CD4-positive, alpha-beta T cell treated with Interleukin-12 subunit alpha and Interleukin-12 subunit beta, for 1 hour (primary cell): ENCODE data around the gene CCDC87.
"Not testable (repeated sequence)": the region's sequence is repeated elsewhere in the genome, so short reads cannot be mapped to it uniquely, and the experiment has no call there.

Experiments used
- DNase-seq: peaks from one replicate; pipeline ENCODE4 v3.0.0-alpha.2; 2020

Gene CCDC87, protein sequence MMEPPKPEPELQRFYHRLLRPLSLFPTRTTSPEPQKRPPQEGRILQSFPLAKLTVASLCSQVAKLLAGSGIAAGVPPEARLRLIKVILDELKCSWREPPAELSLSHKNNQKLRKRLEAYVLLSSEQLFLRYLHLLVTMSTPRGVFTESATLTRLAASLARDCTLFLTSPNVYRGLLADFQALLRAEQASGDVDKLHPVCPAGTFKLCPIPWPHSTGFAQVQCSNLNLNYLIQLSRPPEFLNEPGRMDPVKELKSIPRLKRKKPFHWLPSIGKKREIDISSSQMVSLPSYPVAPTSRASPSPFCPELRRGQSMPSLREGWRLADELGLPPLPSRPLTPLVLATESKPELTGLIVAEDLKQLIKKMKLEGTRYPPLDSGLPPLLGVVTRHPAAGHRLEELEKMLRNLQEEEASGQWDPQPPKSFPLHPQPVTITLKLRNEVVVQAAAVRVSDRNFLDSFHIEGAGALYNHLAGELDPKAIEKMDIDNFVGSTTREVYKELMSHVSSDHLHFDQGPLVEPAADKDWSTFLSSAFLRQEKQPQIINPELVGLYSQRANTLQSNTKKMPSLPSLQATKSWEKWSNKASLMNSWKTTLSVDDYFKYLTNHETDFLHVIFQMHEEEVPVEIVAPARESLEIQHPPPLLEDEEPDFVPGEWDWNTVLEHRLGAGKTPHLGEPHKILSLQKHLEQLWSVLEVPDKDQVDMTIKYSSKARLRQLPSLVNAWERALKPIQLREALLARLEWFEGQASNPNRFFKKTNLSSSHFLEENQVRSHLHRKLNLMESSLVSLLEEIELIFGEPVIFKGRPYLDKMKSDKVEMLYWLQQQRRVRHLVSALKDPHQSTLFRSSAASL

GRCh38 chr11:66592457-66593302 is at the start of gene CCDC87, which contains the start of gene CCS:
Gene CCDC87 (minus strand): TSS chr11:66593063. CDS start chr11:66593015, 48 bp downstream.
Gene CCS (plus strand): TSS chr11:66593185. CDS start chr11:66593262, 77 bp downstream.
- peak; percentile 99 for DNase-seq

GRCh38 chr11:66641834-66642233 is 49.0 kb upstream of the CCDC87 start:
- DNase-seq = no peak

DNA sequence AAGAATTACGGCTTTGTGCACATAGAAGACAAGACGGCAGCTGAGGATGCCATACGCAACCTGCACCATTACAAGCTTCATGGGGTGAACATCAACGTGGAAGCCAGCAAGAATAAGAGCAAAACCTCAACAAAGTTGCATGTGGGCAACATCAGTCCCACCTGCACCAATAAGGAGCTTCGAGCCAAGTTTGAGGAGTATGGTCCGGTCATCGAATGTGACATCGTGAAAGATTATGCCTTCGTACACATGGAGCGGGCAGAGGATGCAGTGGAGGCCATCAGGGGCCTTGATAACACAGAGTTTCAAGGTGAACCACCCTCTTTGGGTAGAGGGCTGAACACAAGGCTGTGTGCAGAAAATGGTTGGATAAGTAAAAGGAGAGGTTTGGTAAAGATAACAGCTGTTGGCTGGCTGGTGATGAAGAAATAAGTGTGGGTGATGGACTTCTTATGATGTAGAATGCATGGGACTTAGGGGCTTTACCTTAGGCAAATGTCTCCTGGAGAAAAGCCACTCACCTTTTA is 47.0 kb upstream of the CCDC87 start:
- not testable (repeated sequence) for DNase-seq

DNA sequence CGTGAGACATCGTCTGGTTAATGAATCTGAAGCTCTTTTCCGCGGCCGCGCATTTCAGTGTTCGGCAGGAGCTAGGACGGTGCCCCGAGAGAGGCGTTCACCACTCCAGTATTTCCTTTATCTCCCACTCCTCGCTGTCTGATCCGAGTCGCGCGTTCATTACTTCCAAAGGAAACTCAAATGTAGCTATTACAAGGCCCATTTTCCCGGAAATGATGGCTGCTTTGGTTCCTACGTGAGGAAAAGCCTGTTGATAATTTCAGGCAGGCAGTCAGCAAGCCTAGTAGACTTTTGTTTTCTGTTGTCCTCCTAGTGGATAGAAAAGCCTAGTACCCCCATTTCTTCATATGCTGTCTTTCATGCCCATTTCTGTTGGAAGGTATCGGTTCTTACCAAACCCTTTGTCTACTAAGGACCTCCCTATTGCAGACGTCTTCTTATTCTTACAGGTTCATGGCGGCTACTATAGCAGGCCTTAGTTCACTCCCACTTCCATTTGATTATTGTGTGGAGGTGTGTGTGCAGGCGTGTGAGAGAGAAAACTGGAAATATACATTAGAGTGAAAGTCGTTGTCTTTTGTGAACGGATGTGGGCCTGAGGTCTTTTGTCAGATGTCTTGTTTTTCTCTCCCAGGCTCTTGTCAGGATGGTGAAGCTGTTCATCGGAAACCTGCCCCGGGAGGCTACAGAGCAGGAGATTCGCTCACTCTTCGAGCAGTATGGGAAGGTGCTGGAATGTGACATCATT is 46.4 kb upstream of the CCDC87 start:
- DNase-seq = peak; percentile 50

- peak; percentile 99 for DNase-seq
These were observed 45.6 kb upstream of the CCDC87 start, which contains the start of gene RBM4 for GRCh38 chr11:66638177-66639065. Gene RBM4 (plus strand): TSS chr11:66638703. CDS start chr11:66639712, 1,009 bp downstream.

DNA sequence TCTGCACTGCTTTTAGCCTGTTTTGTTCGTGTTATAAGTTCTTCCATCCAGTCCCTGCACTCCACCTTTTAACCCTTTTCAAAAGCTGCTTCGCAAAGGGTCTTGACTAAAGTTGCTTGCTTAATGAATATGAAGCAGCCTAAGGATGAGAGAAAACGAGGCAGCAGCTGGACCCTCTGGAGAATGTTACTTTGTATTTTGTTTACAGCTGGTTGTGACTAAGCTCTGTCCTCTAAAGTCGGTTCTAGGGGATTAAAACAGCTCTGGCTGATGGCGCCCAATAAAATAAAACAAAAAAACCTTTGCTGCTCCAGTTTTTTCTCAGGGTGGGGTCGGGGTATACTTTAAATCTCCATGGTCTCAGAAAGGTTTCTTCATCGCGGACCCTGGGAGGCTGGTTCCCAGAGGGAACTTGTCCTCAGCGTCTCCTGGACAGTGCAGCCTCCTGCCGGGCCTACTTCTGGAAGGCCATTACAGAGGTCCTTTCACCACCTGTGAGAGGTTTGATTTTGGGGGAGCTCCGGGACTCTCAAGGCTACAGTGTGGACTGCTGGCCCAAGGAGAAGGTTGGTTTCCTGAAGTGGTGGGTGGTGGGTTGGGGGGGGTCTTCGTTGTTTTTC is 44.8 kb upstream of the CCDC87 start:
- no peak for DNase-seq

- no peak for DNase-seq
These were observed 43.5 kb upstream of the CCDC87 start for GRCh38 chr11:66636411-66636810.

DNA sequence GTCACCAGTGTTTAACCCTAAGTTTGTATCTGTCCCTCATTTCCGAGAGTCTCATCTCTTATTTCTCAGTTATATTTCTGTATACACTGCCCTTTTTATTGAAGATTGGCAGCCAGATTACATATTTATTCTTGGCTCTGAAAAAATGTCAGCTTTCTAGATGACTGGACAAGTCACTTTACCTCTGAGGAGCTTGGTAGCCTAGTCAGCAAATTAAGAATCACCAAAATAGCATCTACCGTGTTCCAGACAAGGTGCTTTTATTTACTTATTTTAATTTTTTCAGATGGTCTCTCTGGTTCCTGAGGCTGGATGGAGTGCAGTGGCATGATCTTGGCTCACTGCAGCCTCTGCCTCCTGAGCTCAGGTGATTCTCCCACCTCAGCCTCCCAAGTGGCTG is 40.1 kb upstream of the CCDC87 start:
- DNase-seq = no peak

GRCh38 chr11:66631883-66632282 is 39.0 kb upstream of the CCDC87 start:
- DNase-seq = no peak

DNA sequence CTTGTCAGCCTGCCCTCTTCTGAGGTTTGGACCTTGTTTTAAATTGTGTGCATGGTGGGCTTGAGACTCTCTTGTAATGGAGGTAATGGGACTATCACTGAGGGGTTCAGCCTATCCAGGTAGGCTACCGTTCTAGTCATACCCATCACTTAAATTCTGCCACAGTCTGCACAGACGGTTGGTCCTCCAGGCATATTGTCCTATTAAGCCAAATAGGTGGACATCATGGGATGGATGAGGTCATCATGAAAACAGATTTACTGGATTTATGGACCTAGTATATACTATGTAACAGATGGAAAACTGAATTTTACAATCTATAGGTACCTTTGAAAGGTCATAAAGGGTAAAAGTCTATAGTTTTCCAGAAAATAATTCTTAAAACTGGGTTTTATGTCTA is 36.5 kb upstream of the CCDC87 start:
- DNase-seq = no peak

GRCh38 chr11:66628061-66628603 is 35.3 kb upstream of the CCDC87 start:
- DNase-seq = no peak

DNA sequence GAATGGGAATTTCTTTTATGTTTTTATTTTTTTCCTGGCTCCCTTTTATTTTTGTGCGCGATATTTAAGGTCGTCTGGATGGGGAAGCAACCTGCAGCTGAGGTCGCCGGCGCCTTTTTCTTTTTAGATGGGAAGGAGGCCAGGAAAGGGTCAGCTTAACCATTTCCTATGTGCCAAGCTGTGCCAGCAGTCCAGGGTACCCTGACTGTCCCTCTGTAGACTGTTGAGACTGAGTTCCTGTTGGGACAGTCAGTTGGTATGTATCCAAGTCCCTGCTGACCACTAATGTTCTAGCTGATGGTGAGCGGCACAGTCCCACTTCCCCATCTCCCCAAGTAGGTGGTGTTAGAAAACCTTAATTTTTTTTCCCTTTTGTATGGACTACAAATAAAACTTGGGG is 34.1 kb upstream of the CCDC87 start:
- DNase-seq = no peak

DNA sequence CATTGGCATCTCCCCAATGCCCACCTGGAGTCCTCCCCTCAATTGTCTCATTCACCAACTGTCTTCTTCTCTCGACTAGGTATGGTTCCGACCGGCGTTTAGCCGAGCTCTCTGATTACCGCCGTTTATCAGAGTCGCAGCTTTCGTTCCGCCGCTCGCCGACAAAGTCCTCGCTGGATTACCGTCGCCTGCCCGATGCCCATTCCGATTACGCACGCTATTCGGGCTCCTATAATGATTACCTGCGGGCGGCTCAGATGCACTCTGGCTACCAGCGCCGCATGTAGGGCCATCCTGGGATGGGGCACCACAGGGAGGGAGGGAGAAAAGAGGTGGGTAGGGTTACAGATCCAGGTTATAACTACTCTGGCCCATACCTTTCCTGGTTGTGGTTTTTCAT is 33.5 kb upstream of the CCDC87 start:
- DNase-seq = no peak

DNA sequence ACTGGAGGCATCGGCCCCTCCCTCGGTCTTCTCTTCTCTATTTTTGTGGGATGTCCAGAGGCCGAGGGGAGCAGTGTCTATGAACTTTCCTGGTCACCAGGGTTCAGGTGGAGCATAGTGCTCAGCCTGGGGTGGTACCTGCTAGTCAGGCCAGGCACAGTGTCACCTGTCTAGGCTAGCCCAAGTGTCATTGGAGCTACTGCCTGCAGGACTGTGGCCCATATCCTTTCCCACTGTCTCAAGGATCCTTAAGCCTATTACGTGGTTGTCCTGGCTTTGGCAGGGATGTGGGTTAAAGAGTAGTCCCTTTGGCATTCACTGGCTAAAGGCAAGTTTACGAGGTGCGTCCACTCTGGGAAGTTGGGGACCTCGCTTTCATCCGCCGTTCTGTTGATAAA is 32.9 kb upstream of the CCDC87 start:
- no peak for DNase-seq

- no peak for DNase-seq
These were observed 32.3 kb upstream of the CCDC87 start for GRCh38 chr11:66625041-66625751.

GRCh38 chr11:66624450-66624849 is 31.6 kb upstream of the CCDC87 start:
- DNase-seq = no peak

DNA sequence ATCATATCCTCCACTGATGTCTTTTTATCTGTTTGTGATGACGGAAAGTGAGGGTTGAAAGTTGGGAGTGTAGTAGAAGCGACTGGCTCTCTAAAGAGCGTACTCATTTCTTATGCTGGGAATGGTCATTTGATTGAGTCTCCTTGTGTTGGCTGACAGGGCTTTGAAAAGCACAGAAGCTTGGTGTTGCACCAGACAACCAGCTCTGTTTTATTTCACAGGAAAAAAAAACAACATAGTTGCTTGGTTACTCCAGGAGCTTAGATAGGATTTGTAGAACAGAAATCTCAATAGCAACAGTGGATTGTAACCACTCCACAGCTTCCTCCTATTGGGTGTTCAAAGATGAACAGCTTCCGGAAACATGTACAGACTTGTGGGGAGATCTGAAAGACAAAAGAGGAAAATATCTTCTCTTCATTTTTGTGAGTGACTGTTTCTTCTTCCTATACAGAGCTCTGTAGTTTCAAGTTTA is 26.3 kb upstream of the CCDC87 start:
- peak; percentile 84 for DNase-seq

- peak; percentile 57 for DNase-seq
These were observed 24.4 kb upstream of the CCDC87 start for GRCh38 chr11:66617155-66617834.
